K562 (cell line): Measurements from ENCODE around the gene PRKG1. TPM values are rescaled to one million over a fixed set of nuclear protein-coding genes. Genes with fewer than 3 reads are reported as not detected.

Source experiments
- ATAC-seq: fragments of 200-7000 bp; cut with Tn5 transposase; 3 replicates; pipeline ENCODE4 v1.9.1; 2020; ENCODE audit warnings: moderate library complexity
- BruUV-seq: library from RNA; stranded (reverse); fragments of 400-500 nt; replicated peaks from 2 replicates; lab custom pipeline; 2021; lab: Mats Ljungman, UMichigan
- CTCF ChIA-PET: fragments of 300-600 bp; formaldehyde crosslinking; extraction: SDS; loops from one replicate; lab custom pipeline; 2021; ENCODE audit warnings: low intra/inter-chr PET ratio; lab: Yijun Ruan, JAX
- POLR2A ChIA-PET: fragments of 300-600, 350-650 bp; sonication (Branson Sonifier 250); formaldehyde crosslinking; extraction: SDS; loops from one replicate; lab custom pipeline; 2021; ENCODE audit warnings: antibody characterized with exemption, inconsistent platforms; lab: Yijun Ruan, JAX
- DNase-seq, 4 experiments: peaks; one replicate each; pipeline versions ENCODE4 v3.0.0 to v3.0.0-alpha.2; 2011 to 2018; ENCODE audit warnings: low spot score in 3 of 4, mixed read lengths in 3 of 4; ENCODE audit errors: extremely low read depth in 1 of 4
- FAIRE-seq: peaks from 2 replicates; lab custom pipeline; 2011; peaks lifted over from hg19 to GRCh38; lab: Jason Lieb, UNC
- H2AFZ ChIP-seq: 2 replicates; pipeline ENCODE4 v1.6.0; 2011; ENCODE audit warnings: low read depth, low read length, control low read depth, inconsistent platforms
- H3K27ac ChIP-seq: fragments of 200-600 bp; 3 replicates; pipeline ENCODE4 v1.8.0; 2011; ENCODE audit warnings: low read depth, mild to moderate bottlenecking, control low read depth, inconsistent platforms, low read length, moderate library complexity, mixed read lengths; ENCODE audit errors: extremely low read depth
- H3K27me3 ChIP-seq, 2 experiments: fragments of 300-600 bp in 1 of 2; 2 replicates in 1 of 2; 3 replicates in 1 of 2; pipeline versions ENCODE4 v1.6.0 to v1.8.0; 2011; ENCODE audit warnings: inconsistent platforms in 2 of 2, low read length in 2 of 2, mild to moderate bottlenecking in 1 of 2, mixed read lengths in 1 of 2, moderate library complexity in 1 of 2; ENCODE audit not compliant: control insufficient read depth in 2 of 2, insufficient read depth in 2 of 2
- H3K36me3 ChIP-seq: fragments of 300-600 bp; 3 replicates; pipeline ENCODE4 v1.8.0; 2011; ENCODE audit warnings: mild to moderate bottlenecking, low read length, inconsistent platforms; ENCODE audit not compliant: control insufficient read depth, insufficient read depth
- H3K4me1 ChIP-seq, 2 experiments: fragments of 200-600 bp in 1 of 2; replicated peaks in 1 of 2; 2 replicates in 1 of 2; 3 replicates in 1 of 2; pipeline versions ENCODE4 v1.5.1 to v1.8.0; 2011; ENCODE audit warnings: inconsistent platforms in 2 of 2, low read length in 2 of 2, mild to moderate bottlenecking in 1 of 2, mixed read lengths in 1 of 2, moderate library complexity in 1 of 2; ENCODE audit not compliant: control insufficient read depth in 2 of 2, insufficient read depth in 2 of 2
- H3K4me2 ChIP-seq: 2 replicates; pipeline ENCODE4 v1.6.1; 2011; ENCODE audit warnings: low read length, control low read depth, inconsistent platforms, mixed read lengths; ENCODE audit not compliant: insufficient read depth
- H3K4me3 ChIP-seq: fragments of 200-600 bp; sonication (generic), shearing (Covaris generic); 2 replicates; pipeline ENCODE4 v1.5.1; 2016; ENCODE audit warnings: control low read depth, inconsistent platforms
- H3K79me2 ChIP-seq: fragments of 200-600 bp; 3 replicates; pipeline ENCODE4 v1.8.0; 2011; ENCODE audit warnings: low read length, inconsistent platforms; ENCODE audit not compliant: control insufficient read depth, insufficient read depth
- H3K9ac ChIP-seq, 2 experiments: 2 replicates each; pipeline versions ENCODE4 v1.6.0 to v1.6.1; 2011; ENCODE audit warnings: low read depth in 2 of 2, low read length in 2 of 2, control low read depth in 1 of 2, inconsistent platforms in 1 of 2, mild to moderate bottlenecking in 1 of 2, mixed read lengths in 1 of 2; ENCODE audit not compliant: insufficient read depth in 1 of 2
- H3K9me1 ChIP-seq: one replicate; pipeline ENCODE4 v1.6.0; 2011; ENCODE audit warnings: inconsistent platforms, mild to moderate bottlenecking, low read length, moderate library complexity; ENCODE audit not compliant: control insufficient read depth, insufficient read depth
- H3K9me3 ChIP-seq: replicated peaks from 2 replicates; pipeline ENCODE4 v1.5.1; 2011; ENCODE audit warnings: low read depth, low read length, inconsistent platforms; ENCODE audit not compliant: control insufficient read depth, insufficient read depth
- H4K20me1 ChIP-seq: replicated peaks from 2 replicates; pipeline ENCODE4 v1.6.1; 2011; ENCODE audit warnings: low read length, inconsistent platforms, mixed read lengths; ENCODE audit not compliant: control insufficient read depth, insufficient read depth
- ATF7 ChIP-seq: fragments of 450-650 bp; IDR thresholded peaks from 2 replicates; pipeline ENCODE4 v1.7.1; 2014; ENCODE audit warnings: mild to moderate bottlenecking, moderate library complexity
- DMBX1 ChIP-seq: fragments of 250-450 bp; sonication (Bioruptor Pico); IDR thresholded peaks from 2 replicates; pipeline ENCODE4 v1.8.0; 2022; ENCODE audit warnings: inconsistent platforms, mild to moderate bottlenecking, moderate library complexity, borderline replicate concordance
- FOXP1 ChIP-seq: sonication (generic); formaldehyde crosslinking; IDR thresholded peaks from 2 replicates; pipeline ENCODE4 v1.8.0; 2022; ENCODE audit warnings: mild to moderate bottlenecking, missing genetic modification reagents
- GATAD2B ChIP-seq: fragments of 450-650 bp; IDR thresholded peaks from 2 replicates; pipeline ENCODE4 v1.6.1; 2017; ENCODE audit warnings: mild to moderate bottlenecking, borderline replicate concordance
- JUNB ChIP-seq: fragments of 450-650 bp; formaldehyde crosslinking; conservative IDR thresholded peaks from 2 replicates; pipeline ENCODE4 v1.4.0; 2020; ENCODE audit warnings: mild to moderate bottlenecking
- KHSRP ChIP-seq: fragments of 450-650 bp; IDR thresholded peaks from 2 replicates; pipeline ENCODE4 v1.6.1; 2017
- MAFK ChIP-seq: IDR thresholded peaks from 2 replicates; pipeline ENCODE4 v1.6.1; 2011; ENCODE audit warnings: low read length, improper control_type of control experiment
- MCM2 ChIP-seq: fragments of 450-650 bp; IDR thresholded peaks from 2 replicates; pipeline ENCODE4 v1.6.1; 2017; ENCODE audit warnings: low read depth, mild to moderate bottlenecking
- NCOA2 ChIP-seq, 2 experiments: fragments of 450-650 bp; IDR thresholded peaks; 2 replicates each; pipeline ENCODE4 v1.6.1; 2018; ENCODE audit warnings: mild to moderate bottlenecking in 2 of 2, moderate library complexity in 1 of 2; ENCODE audit not compliant: partially characterized antibody in 2 of 2
- PHF8 ChIP-seq: fragments of 200-600 bp; sonication (generic); IDR thresholded peaks from 2 replicates; pipeline ENCODE4 v1.6.1; 2012; ENCODE audit warnings: mixed run types, mild to moderate bottlenecking, inconsistent platforms, low read length, moderate library complexity, borderline replicate concordance
- STAG1 ChIP-seq: sonication (generic); formaldehyde crosslinking; IDR thresholded peaks from 2 replicates; pipeline ENCODE4 v1.5.0; 2020; ENCODE audit warnings: missing genetic modification reagents, borderline replicate concordance
- ZBED1 ChIP-seq: IDR thresholded peaks from 2 replicates; pipeline ENCODE4 v1.6.1; 2014
- WGBS: fragments of 100-300 bp; shearing (Covaris generic); methylation state at CpG from one replicate; pipeline ENCODE4 v1.1.6; 2016; ENCODE audit warnings: low coverage, mixed read lengths; ENCODE audit not compliant: insufficient coverage; ENCODE audit errors: missing lambda C conversion rate; 5-methylcytosine and 5-hydroxymethylcytosine counted together
- in situ Hi-C: fragments of 300-500 bp; cut with MboI; formaldehyde crosslinking; loops from 4 replicates; pipeline ENCODE4 v1.15.0; 2018; ENCODE audit warnings: inconsistent platforms, mixed read lengths
- intact Hi-C: fragments of 100-400 bp; cut with micrococcal nuclease; formaldehyde crosslinking; loops from 2 replicates; pipeline ENCODE4 v1.14.2; 2022
- polyA plus RNA-seq, 8 experiments: library from polyadenylated mRNA; depleted of rRNA in 4 of 8; stranded (reverse) in 5 of 8; unstranded in 3 of 8; fragments of >200 nt; fragmentation: Nextera tagmentation in 2 of 8; fragmentation: Illumina TruSeq in 1 of 8; extraction: Ambion mirVana in 2 of 8; extraction: Trizol in 1 of 8; gene quantifications; 2 replicates each; pipeline versions ENCODE4 v1.2.1 to v1.2.3, GENCODE V29; 2011 to 2014; ENCODE audit warnings: inconsistent platforms in 1 of 8, missing spikeins in 1 of 8
- total RNA-seq, 7 experiments: library from RNA; depleted of rRNA in 6 of 7; stranded (reverse); fragments of >200 nt in 6 of 7; fragmentation: Illumina TruSeq in 2 of 7; extraction: Trizol in 2 of 7; gene quantifications; 2 replicates each; pipeline versions ENCODE4 v1.2.1 to v1.2.3, GENCODE V29; 2011 to 2021; ENCODE audit warnings: low replicate concordance in 1 of 7
- TF ChIP-seq, protein P1 (sequence below): IDR thresholded peaks from 3 replicates; pipeline ENCODE4 v1.6.1; 2011; ENCODE audit warnings: borderline replicate concordance, mild to moderate bottlenecking, moderate library complexity; ENCODE audit not compliant: insufficient read length; ENCODE audit errors: extremely low read depth
- TF ChIP-seq, protein P2 (sequence below): fragments of 250-450 bp; sonication (Bioruptor Pico); IDR thresholded peaks from 2 replicates; pipeline ENCODE4 v1.8.0; 2022; ENCODE audit warnings: moderate library complexity, mild to moderate bottlenecking, inconsistent platforms
- TF ChIP-seq, protein P3 (sequence below): fragments of 250-450 bp; sonication (Bioruptor Pico); IDR thresholded peaks from 2 replicates; pipeline ENCODE4 v1.6.1; 2021; ENCODE audit warnings: mild to moderate bottlenecking
- TF ChIP-seq, protein P4 (sequence below): fragments of 250-450 bp; sonication (Bioruptor Pico); IDR thresholded peaks from 2 replicates; pipeline ENCODE4 v1.8.0; 2022; ENCODE audit warnings: moderate library complexity, mild to moderate bottlenecking, inconsistent platforms
- TF ChIP-seq, protein P5 (sequence below): fragments of 450-650 bp; IDR thresholded peaks from 2 replicates; pipeline ENCODE4 v1.6.1; 2016; ENCODE audit warnings: antibody characterized with exemption
- TF ChIP-seq, protein P6 (sequence below): fragments of 250-450 bp; sonication (Bioruptor Pico); IDR thresholded peaks from 2 replicates; pipeline ENCODE4 v1.9.0; 2021; ENCODE audit warnings: mild to moderate bottlenecking

Gene PRKG1
- total and polyA plus RNA-seq, 9 of the 15 experiments (the other 6 are each of a cell fraction or from before 2014, with no cell fraction given) = 0.22 TPM; not detected in 8

DNA sequence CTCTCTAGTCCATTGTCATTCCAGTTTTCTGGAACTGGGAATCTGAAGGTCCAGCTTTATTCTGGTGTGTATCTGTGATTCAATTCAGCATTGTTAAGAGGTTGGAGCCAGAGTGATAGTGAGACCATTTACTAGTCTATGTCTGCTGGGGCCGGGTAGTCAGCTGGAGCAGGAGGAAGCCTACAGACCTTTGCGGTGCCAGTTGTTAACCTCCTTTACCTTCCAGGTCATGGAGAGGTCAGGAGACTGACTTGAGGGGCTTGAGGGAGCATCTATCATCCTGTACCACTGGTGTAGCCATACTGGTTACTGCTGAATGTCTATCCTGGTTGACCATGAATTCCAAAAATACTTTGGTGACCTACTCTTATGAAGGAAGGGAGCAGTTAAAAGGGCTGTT lies 634.3 kb downstream of the PRKG1 start:
- WGBS = 0% methylated on average over 2 of the region's 2 CpGs
- Histone ChIP-seq H3K9me3 (no peaks in the 10 kb centered on the region), H3K4me1 (no peaks in the 10 kb centered on the region), H3K4me2 (no peak overlapping the region), H2AFZ (no peak overlapping the region), H3K9ac (no peak overlapping the region), H3K27ac (no peak overlapping the region), H3K27me3 (no peaks in the 10 kb centered on the region; a peak in 2 of 5 replicates), H3K36me3 (no peaks in the 10 kb centered on the region), H3K79me2 (no peaks in the 10 kb centered on the region), H3K4me3 (no peak overlapping the region), H3K9me1 (no peaks in the 10 kb centered on the region), H4K20me1 (no peaks in the 10 kb centered on the region)
- ChIA-PET CTCF (no interaction called here), POLR2A (interaction anchor here (1.9 kb wide), 1 partner anchor 8 kb away, joined by 5 read pairs; the partner anchor contains the start of gene CSTF2T)
- FAIRE-seq (no peak), DNase-seq (no peak), ATAC-seq (no peak)
- in situ Hi-C loops = no loop called here
- BruUV-seq = no TSS peak
- intact Hi-C loops = no loop called here
- TF ChIP-seq DMBX1 (CRISPR knock-in tag) (no peak), KHSRP (no peak), GATAD2B (no peak), NCOA2 (IDR thresholded peaks at IDR 0.05; ENCODE audit: partially characterized antibody in 2 of 2) (no peak), STAG1 (no peak), FOXP1 (CRISPR knock-in tag) (no peak), ATF7 (no peak), JUNB (CRISPR knock-in tag) (no peak), PHF8 (no peak), MCM2 (no peak), MAFK (no peak), ZBED1 (no peak)
- TF ChIP-seq, protein P1, sequence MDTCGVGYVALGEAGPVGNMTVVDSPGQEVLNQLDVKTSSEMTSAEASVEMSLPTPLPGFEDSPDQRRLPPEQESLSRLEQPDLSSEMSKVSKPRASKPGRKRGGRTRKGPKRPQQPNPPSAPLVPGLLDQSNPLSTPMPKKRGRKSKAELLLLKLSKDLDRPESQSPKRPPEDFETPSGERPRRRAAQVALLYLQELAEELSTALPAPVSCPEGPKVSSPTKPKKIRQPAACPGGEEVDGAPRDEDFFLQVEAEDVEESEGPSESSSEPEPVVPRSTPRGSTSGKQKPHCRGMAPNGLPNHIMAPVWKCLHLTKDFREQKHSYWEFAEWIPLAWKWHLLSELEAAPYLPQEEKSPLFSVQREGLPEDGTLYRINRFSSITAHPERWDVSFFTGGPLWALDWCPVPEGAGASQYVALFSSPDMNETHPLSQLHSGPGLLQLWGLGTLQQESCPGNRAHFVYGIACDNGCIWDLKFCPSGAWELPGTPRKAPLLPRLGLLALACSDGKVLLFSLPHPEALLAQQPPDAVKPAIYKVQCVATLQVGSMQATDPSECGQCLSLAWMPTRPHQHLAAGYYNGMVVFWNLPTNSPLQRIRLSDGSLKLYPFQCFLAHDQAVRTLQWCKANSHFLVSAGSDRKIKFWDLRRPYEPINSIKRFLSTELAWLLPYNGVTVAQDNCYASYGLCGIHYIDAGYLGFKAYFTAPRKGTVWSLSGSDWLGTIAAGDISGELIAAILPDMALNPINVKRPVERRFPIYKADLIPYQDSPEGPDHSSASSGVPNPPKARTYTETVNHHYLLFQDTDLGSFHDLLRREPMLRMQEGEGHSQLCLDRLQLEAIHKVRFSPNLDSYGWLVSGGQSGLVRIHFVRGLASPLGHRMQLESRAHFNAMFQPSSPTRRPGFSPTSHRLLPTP = no peak
- TF ChIP-seq, protein P2, sequence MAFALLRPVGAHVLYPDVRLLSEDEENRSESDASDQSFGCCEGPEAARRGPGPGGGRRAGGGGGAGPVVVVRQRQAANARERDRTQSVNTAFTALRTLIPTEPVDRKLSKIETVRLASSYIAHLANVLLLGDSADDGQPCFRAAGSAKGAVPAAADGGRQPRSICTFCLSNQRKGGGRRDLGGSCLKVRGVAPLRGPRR (CRISPR knock-in tag) = no peak
- TF ChIP-seq, protein P3, sequence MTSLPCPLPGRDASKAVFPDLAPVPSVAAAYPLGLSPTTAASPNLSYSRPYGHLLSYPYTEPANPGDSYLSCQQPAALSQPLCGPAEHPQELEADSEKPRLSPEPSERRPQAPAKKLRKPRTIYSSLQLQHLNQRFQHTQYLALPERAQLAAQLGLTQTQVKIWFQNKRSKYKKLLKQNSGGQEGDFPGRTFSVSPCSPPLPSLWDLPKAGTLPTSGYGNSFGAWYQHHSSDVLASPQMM (CRISPR knock-in tag) = no peak
- TF ChIP-seq, protein P4, sequence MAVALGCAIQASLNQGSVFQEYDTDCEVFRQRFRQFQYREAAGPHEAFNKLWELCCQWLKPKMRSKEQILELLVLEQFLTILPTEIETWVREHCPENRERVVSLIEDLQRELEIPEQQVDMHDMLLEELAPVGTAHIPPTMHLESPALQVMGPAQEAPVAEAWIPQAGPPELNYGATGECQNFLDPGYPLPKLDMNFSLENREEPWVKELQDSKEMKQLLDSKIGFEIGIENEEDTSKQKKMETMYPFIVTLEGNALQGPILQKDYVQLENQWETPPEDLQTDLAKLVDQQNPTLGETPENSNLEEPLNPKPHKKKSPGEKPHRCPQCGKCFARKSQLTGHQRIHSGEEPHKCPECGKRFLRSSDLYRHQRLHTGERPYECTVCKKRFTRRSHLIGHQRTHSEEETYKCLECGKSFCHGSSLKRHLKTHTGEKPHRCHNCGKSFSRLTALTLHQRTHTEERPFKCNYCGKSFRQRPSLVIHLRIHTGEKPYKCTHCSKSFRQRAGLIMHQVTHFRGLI (CRISPR knock-in tag) = no peak
- TF ChIP-seq, protein P5, sequence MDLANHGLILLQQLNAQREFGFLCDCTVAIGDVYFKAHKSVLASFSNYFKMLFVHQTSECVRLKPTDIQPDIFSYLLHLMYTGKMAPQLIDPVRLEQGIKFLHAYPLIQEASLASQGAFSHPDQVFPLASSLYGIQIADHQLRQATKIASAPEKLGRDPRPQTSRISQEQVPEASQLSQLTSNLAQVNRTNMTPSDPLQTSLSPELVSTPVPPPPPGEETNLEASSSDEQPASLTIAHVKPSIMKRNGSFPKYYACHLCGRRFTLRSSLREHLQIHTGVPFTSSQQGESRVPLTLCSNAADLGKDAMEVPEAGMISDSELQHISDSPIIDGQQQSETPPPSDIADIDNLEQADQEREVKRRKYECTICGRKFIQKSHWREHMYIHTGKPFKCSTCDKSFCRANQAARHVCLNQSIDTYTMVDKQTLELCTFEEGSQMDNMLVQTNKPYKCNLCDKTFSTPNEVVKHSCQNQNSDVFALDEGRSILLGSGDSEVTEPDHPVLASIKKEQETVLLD = no peak
- TF ChIP-seq, protein P6, sequence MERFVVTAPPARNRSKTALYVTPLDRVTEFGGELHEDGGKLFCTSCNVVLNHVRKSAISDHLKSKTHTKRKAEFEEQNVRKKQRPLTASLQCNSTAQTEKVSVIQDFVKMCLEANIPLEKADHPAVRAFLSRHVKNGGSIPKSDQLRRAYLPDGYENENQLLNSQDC (CRISPR knock-in tag) = no peak
